Gastrocnemius medialis (tissue), 4 donors: ENCODE data around the gene SGCA. TPM values are rescaled to one million over a fixed set of nuclear protein-coding genes. Genes with fewer than 3 reads are reported as not detected.
A peak's percentile ranks its signal among the peaks of the same experiment; 100 is the strongest.

Experiments used
- ATAC-seq, 2 donors: fragments of 150-250 bp; one replicate each; pipeline ENCODE4 v1.9.1; 2016
- DNase-seq, 2 donors: peaks; one replicate each; pipeline ENCODE4 v3.0.0-alpha.2; 2019
- H3K27ac ChIP-seq, 4 donors: fragments of 200-600 bp; sonication (generic); 1 replicate in 1 of 4; 2 replicates in 3 of 4; pipeline ENCODE4 v1.5.1; 2016 to 2018; ENCODE audit warnings: mild to moderate bottlenecking in 2 of 4, moderate library complexity in 1 of 4
- H3K27me3 ChIP-seq, 3 donors: fragments of 200-600 bp; sonication (generic) in 2 of 3; 1 replicate in 1 of 3; 2 replicates in 2 of 3; pipeline versions ENCODE4 v1.5.1 to v1.6.0; 2016 to 2019; ENCODE audit warnings: mild to moderate bottlenecking in 1 of 3, moderate library complexity in 1 of 3
- H3K36me3 ChIP-seq, 2 donors: fragments of 200-600 bp; sonication (generic) in 1 of 2; one replicate each; pipeline ENCODE4 v1.5.1; 2017 to 2018
- H3K4me1 ChIP-seq, 2 donors: fragments of 200-600 bp; sonication (generic) in 1 of 2; one replicate each; pipeline ENCODE4 v1.5.1; 2016 to 2017; ENCODE audit warnings: mild to moderate bottlenecking in 2 of 2
- H3K4me3 ChIP-seq, 4 donors: fragments of 200-600 bp; sonication (generic) in 3 of 4; 1 replicate in 1 of 4; 2 replicates in 3 of 4; pipeline ENCODE4 v1.5.1; 2016 to 2019; ENCODE audit warnings: mild to moderate bottlenecking in 2 of 4
- H3K9me3 ChIP-seq, 3 donors: fragments of 200-600 bp; sonication (generic) in 2 of 3; 1 replicate in 1 of 3; 2 replicates in 2 of 3; pipeline ENCODE4 v1.5.1; 2016 to 2019
- CTCF ChIP-seq, 5 experiments: fragments of 450-650 bp in 3 of 5; fragments of 200-600 bp in 2 of 5; sonication (generic) in 2 of 5; IDR thresholded peaks in 4 of 5; conservative IDR thresholded peaks in 1 of 5; 1 replicate in 4 of 5; 2 replicates in 1 of 5; pipeline ENCODE4 v1.5.1; 2016 to 2019; ENCODE audit warnings: antibody characterized with exemption in 5 of 5, mild to moderate bottlenecking in 3 of 5, moderate library complexity in 3 of 5
- POLR2A ChIP-seq, 2 donors: fragments of 450-650 bp; IDR thresholded peaks; one replicate each; pipeline ENCODE4 v1.6.1; 2017; ENCODE audit warnings: antibody characterized with exemption in 2 of 2, mild to moderate bottlenecking in 2 of 2, moderate library complexity in 2 of 2
- in situ Hi-C, 4 donors: fragments of 200-750 bp; cut with MboI; loops; one replicate each; pipeline versions ENCODE4 v1.15.0 to v1.8.0; 2017; ENCODE audit warnings: low sequenced_read_pairs in 4 of 4
- intact Hi-C: fragments of 100-400 bp; cut with DNase I; formaldehyde crosslinking; loops from one replicate; pipeline ENCODE4 v1.15.1; 2023; ENCODE audit warnings: low total_unique reads
- total RNA-seq, 4 donors: library from RNA; depleted of rRNA; stranded (reverse); fragments of >200 nt; gene quantifications; one replicate each; pipeline versions ENCODE4 v1.1.0 to v1.2.3, GENCODE V29; 2016

SGCA gene
- total RNA-seq, 4 donors from 2014 or later = 227 to 385 (median 292) TPM

GRCh38 chr17:50172936-50173334 is 7.1 kb downstream of the SGCA start:
- no peak overlapping the region for H3K4me3 ChIP-seq
- peak overlapping the region; percentile 98 to 100 (median 99) for H3K27ac ChIP-seq
- peaks cover 0 to 33% of the 10 kb centered on the region in 2 donors for H3K36me3 ChIP-seq
- peaks cover 68 to 69% of the 10 kb centered on the region in 2 donors for H3K4me1 ChIP-seq
- ATAC-seq (no peak), DNase-seq (no peak)
- TF ChIP-seq POLR2A (IDR thresholded peaks at IDR 0.05) (no peak), CTCF (IDR thresholded peaks at IDR 0.05 in 4 of 5, conservative IDR thresholded peaks at IDR 0.05 in 1 of 5) (no peak)
- in situ Hi-C loops = loop anchor here in 1 of 4 donors (5.0 kb wide), 1 partner anchor 81 kb away; no protein-coding TSS in a partner anchor
- no peaks in the 10 kb centered on the region for H3K9me3 ChIP-seq
- no peaks in the 10 kb centered on the region for H3K27me3 ChIP-seq
- intact Hi-C loops = no loop called here

- peak overlapping the region; percentile 98 to 100 (median 99) for H3K27ac ChIP-seq
- no peaks in the 10 kb centered on the region for H3K27me3 ChIP-seq
- in situ Hi-C loops = loop anchor here in 1 of 4 donors (5.0 kb wide), 1 partner anchor 81 kb away; no protein-coding TSS in a partner anchor
- no peaks in the 10 kb centered on the region for H3K9me3 ChIP-seq
- no peak overlapping the region for H3K4me3 ChIP-seq
- TF ChIP-seq POLR2A (IDR thresholded peaks at IDR 0.05) = no peak
- no peak for TF ChIP-seq CTCF (IDR thresholded peaks at IDR 0.05 in 4 of 5, conservative IDR thresholded peaks at IDR 0.05 in 1 of 5)
- peaks cover 67 to 68% of the 10 kb centered on the region in 2 donors for H3K4me1 ChIP-seq
- intact Hi-C loops = no loop called here
- ATAC-seq (no peak), DNase-seq (no peak)
- peaks cover 0 to 28% of the 10 kb centered on the region in 2 donors for H3K36me3 ChIP-seq
Observed at GRCh38 chr17:50173335-50173941, 7.6 kb downstream of the SGCA start.

- peaks cover 0 to 27% of the 10 kb centered on the region in 2 donors for H3K36me3 ChIP-seq
- in situ Hi-C loops = loop anchor here in 1 of 4 donors (5.0 kb wide), 1 partner anchor 82 kb away; no protein-coding TSS in a partner anchor
- no peaks in the 10 kb centered on the region for H3K27me3 ChIP-seq
- TF ChIP-seq POLR2A (IDR thresholded peaks at IDR 0.05) (no peak), CTCF (IDR thresholded peaks at IDR 0.05 in 4 of 5, conservative IDR thresholded peaks at IDR 0.05 in 1 of 5) (no peak)
- H3K4me1 ChIP-seq = peaks cover 59 to 63% of the 10 kb centered on the region in 2 donors
- no peak for ATAC-seq
- peak overlapping the region; percentile 98 to 100 (median 99) for H3K27ac ChIP-seq
- H3K4me3 ChIP-seq = no peak overlapping the region
- H3K9me3 ChIP-seq = no peaks in the 10 kb centered on the region
- no peak for DNase-seq
- intact Hi-C loops = no loop called here
Observed at GRCh38 chr17:50174444-50174843, 8.6 kb downstream of the SGCA start.

- DNase-seq = no peak
- Histone ChIP-seq H3K27ac (peak overlapping the region; percentile 98 to 100 (median 99)), H3K27me3 (no peaks in the 10 kb centered on the region), H3K36me3 (peaks cover 0 to 24% of the 10 kb centered on the region in 2 donors), H3K4me3 (no peak overlapping the region), H3K9me3 (no peaks in the 10 kb centered on the region), H3K4me1 (peaks cover 51 to 58% of the 10 kb centered on the region in 2 donors)
- intact Hi-C loops (loop anchor here (5.0 kb wide), 1 partner anchor 252 kb away; the partner anchor contains the start of gene ACSF2), in situ Hi-C loops (no loop called here)
- TF ChIP-seq POLR2A (IDR thresholded peaks at IDR 0.05) = no peak
- TF ChIP-seq CTCF (IDR thresholded peaks at IDR 0.05 in 4 of 5, conservative IDR thresholded peaks at IDR 0.05 in 1 of 5) = no peak
- no peak for ATAC-seq
Observed at GRCh38 chr17:50175035-50175807, 9.4 kb downstream of the SGCA start.
